Epithelial cell of proximal tubule (primary cell): Measurements from ENCODE around the gene CCDC24. TPM values are rescaled to one million over a fixed set of nuclear protein-coding genes. Genes with fewer than 3 reads are reported as not detected.

Experiments
- DNase-seq: peaks from one replicate; pipeline ENCODE4 v3.0.0-alpha.2; 2011; ENCODE audit warnings: low read depth
- H3K4me3 ChIP-seq: 2 replicates; pipeline ENCODE4 v1.5.1; 2011; ENCODE audit warnings: low read depth, mild to moderate bottlenecking, low read length
- CTCF ChIP-seq: conservative IDR thresholded peaks from 2 replicates; pipeline ENCODE4 v1.5.1; 2012; ENCODE audit warnings: low read depth, mild to moderate bottlenecking, low read length
- total RNA-seq: library from RNA; depleted of rRNA; stranded (reverse); fragments of >200 nt; gene quantifications from 2 replicates; pipeline ENCODE4 v1.2.3, GENCODE V29; 2015

CCDC24 gene
- total RNA-seq, 1 donor from 2014 or later = 6.6 TPM

DNA sequence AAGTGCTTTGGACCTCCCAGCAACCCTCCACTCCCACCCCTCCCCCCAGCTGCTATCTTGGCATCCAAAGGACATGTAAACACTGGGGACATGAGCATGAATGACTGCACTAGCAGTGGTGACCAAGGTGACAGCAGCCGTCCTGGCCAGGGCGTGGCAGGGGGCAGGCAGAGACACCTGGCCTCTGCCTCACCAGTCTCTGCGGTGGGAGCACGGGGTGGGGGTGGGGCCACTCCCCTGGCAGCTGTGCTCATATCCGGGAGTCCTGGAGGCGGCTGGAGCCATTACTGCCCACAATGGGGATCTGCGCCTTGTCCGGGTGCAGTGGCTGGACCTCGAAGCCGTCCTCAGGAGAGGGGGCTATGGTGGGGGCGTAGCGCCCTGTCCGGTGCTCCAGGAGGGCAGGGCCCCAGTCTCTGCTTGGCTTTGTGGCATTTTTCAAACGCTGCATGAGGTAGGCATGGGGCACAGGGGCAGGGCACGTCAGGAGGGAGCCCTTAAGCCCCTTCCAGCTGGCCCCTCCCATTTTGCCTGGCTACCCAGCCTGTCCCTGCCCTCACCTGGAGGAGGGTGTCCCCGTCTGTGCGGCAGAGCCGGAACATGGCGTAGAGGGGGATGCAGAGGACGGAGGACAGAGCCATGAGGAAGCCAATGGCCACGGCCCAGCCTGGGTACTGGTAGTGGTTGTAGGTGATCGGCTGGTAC, 6.0 kb downstream of the CCDC24 start:
- TF ChIP-seq CTCF = no peak
- DNase-seq = no peak
- H3K4me3 ChIP-seq = no peak overlapping the region

DNA sequence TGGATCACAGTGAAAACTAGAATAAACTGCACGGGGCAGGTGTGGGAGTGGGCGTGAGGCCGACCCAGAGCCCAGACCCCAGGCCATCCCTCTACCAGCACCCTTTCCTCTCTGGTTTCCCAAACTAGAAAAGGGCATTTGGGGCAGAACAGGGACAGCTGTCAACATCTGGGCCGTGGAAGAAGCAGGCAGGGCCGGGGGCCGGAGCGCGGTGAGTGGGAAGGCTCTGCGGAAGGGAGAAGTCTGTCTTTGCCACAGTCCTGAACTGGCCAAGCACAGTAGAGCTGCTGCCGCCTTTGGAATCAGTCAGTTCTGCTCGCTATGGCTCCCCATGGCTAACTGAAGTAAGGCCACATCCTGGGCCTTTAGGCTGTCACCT, 6.6 kb downstream of the CCDC24 start:
- no peak for TF ChIP-seq CTCF
- DNase-seq = no peak
- H3K4me3 ChIP-seq = no peak overlapping the region

DNA sequence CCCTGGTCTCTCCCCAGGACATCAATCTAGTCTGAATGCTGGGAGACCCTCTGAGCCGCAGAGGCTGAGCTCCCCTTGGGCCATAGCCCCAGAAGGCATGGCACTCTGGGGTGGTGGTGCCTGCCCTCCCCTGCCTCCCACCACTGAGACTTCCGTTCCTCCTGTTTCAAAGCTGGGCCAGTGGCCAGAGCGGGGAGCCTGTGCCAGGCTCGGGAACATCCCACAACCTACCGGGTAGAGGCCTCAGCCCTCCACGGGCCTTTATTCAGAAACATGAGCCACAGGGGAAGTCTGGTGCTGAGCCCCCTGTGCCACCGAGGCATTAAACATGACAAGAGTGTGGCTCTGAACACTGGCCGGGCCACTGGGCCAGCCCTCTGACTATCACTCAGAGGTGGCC, 8.1 kb downstream of the CCDC24 start:
- DNase-seq = no peak
- no peak overlapping the region for H3K4me3 ChIP-seq
- no peak for TF ChIP-seq CTCF

- H3K4me3 ChIP-seq = no peak overlapping the region
- TF ChIP-seq CTCF = no peak
- no peak for DNase-seq
Measured at GRCh38 chr1:44000122-44000665, 8.8 kb downstream of the CCDC24 start.

DNA sequence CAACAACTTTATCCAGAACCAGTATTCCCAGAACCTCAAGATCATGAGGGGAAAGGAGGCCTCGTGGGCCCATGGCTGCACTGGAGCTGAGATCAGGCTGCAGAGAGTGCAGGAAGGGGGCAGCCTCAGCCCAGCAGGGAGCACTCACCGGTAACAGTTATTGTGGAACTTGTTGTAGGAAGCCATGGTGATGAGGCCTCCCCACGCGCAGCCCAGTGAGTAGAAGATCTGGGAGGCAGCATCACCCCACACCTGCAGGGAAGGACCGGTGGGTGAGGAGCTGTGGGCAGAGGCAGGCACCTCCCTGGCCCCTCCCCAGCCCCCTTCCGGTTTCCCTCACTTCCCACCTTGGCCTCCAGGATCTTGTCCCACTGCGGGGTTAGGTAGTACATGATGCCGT, 10.8 kb downstream of the CCDC24 start:
- TF ChIP-seq CTCF = no peak
- no peak for DNase-seq
- H3K4me3 ChIP-seq = no peak overlapping the region

- no peak overlapping the region for H3K4me3 ChIP-seq
- DNase-seq = no peak
- no peak for TF ChIP-seq CTCF
Measured at GRCh38 chr1:44002606-44003157, 11.3 kb downstream of the CCDC24 start.

DNA sequence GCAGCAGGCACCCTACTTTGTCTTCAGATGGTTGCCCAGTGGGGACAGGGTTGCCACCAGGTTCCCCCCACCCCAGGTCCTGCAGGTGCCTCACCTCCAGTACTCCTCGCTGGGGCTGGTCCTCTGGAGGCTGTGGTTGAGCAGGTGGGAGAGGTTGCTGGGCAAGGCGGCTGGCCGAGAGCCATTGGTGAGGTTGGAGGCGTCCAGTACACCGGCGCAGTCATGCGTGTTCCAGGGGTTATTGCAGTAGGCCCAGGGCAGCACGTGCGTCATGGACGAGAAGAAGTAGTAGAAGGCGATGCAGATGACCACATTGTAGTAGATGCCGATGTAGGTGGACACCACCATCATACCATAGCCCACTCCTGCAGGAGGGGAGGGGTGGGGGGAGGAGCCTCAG, 16.9 kb downstream of the CCDC24 start:
- DNase-seq = no peak
- no peak for TF ChIP-seq CTCF
- no peak overlapping the region for H3K4me3 ChIP-seq
